Memory B cell (primary cell): ENCODE results near the gene FLNB.
"Not testable (repeated sequence)": the region's sequence is repeated elsewhere in the genome, so short reads cannot be mapped to it uniquely, and the experiment has no call there.

Experiments used
- ATAC-seq: fragments of 150-1000 bp; cut with Tn5 transposase; 2 replicates; pipeline ENCODE4 v1.10.0; 2021; ENCODE audit warnings: low read depth, mild to moderate bottlenecking, moderate library complexity
- DNase-seq, 2 donors: peaks; one replicate each; pipeline ENCODE4 v3.0.0; 2022; ENCODE audit warnings: low spot score in 2 of 2
- H3K27ac Mint-ChIP-seq: one replicate; pipeline ENCODE4 v1.8.0; 2022; ENCODE audit warnings: mild to moderate bottlenecking, moderate library complexity, mixed read lengths
- H3K27me3 Mint-ChIP-seq: one replicate; pipeline ENCODE4 v1.8.0; 2022; ENCODE audit warnings: mixed read lengths
- H3K36me3 Mint-ChIP-seq: one replicate; pipeline ENCODE4 v1.8.0; 2022; ENCODE audit warnings: mild to moderate bottlenecking, mixed read lengths
- H3K4me1 Mint-ChIP-seq: one replicate; pipeline ENCODE4 v1.8.0; 2022; ENCODE audit warnings: mixed read lengths
- H3K4me3 Mint-ChIP-seq: one replicate; pipeline ENCODE4 v1.8.0; 2022; ENCODE audit warnings: mild to moderate bottlenecking, moderate library complexity, mixed read lengths
- H3K9me3 Mint-ChIP-seq: one replicate; pipeline ENCODE4 v1.8.0; 2022; ENCODE audit warnings: mixed read lengths

FLNB gene

DNA sequence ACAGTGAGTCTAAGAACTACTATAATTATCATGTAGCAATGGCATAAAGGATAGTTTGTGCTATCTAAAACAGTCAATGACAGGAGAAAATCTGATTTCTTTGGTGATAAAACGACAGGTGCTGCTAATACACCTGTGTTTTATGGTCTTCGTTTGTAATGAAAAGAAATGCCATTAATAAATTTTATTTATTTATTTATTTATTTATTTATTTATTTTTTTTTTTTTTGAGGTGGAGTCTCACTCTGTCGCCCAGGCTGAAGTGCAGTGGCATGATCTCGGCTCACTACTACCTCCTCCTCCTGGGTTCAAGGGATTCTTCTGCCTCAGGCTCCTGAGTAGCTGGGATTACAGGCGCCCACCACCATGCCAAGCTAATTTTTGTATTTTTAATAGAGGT lies 47.7 kb downstream of the FLNB start:
- H3K4me3 Mint-ChIP-seq, H3K27me3 Mint-ChIP-seq, ATAC-seq, H3K9me3 Mint-ChIP-seq, H3K27ac Mint-ChIP-seq, DNase-seq: not testable (repeated sequence)
- peaks cover 14% of the 10 kb centered on the region for H3K36me3 Mint-ChIP-seq
- H3K4me1 Mint-ChIP-seq = peaks cover 16% of the 10 kb centered on the region

DNA sequence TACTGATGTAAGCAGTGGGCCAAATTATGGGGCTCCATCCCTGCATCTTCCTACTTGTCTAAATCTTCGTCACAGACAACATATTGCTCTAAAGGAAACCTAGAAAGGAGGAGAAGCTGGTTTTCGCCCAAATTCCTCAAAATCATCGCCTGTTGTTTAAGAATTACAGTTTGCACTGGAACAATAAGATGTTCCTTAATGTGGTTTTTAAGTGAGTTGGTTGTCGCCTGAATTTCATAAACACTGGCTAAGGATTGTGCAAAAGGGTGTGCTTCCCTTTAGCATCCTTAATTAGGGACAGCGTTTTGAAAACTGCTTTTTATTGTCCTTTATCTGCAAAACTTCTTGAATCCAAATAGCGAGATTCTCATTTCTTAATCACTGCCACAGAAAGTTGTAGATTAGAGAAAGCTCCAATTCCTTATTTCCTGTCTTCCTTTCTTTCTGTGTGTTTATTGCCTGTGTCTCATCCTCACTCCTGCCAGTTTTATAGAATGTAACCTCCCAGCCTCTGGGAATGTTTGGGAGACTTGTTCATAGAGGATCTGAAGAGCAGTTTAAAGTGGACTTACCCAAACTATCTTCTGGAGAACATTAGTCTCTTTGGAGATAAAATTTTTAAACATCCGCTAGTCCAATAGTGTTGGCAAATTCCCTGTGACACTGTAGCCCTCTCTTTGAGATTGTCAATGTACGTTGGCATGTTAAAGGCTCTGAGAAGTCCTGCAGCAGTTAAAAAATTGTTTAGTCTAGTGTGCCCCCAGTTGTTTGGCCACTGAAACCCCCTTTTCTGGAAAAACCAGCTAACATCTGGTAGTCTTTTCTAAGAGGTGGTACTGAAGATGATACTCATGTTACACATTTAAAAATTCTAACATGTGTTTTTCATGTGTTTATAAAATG lies 50.4 kb downstream of the FLNB start:
- no peaks in the 10 kb centered on the region for H3K27me3 Mint-ChIP-seq
- H3K4me1 Mint-ChIP-seq = peaks cover 14% of the 10 kb centered on the region
- H3K9me3 Mint-ChIP-seq = peaks cover 3% of the 10 kb centered on the region
- H3K27ac Mint-ChIP-seq = no peak overlapping the region
- H3K36me3 Mint-ChIP-seq = peaks cover 14% of the 10 kb centered on the region
- ATAC-seq (no peak), DNase-seq (no peak)
- no peak overlapping the region for H3K4me3 Mint-ChIP-seq

DNA sequence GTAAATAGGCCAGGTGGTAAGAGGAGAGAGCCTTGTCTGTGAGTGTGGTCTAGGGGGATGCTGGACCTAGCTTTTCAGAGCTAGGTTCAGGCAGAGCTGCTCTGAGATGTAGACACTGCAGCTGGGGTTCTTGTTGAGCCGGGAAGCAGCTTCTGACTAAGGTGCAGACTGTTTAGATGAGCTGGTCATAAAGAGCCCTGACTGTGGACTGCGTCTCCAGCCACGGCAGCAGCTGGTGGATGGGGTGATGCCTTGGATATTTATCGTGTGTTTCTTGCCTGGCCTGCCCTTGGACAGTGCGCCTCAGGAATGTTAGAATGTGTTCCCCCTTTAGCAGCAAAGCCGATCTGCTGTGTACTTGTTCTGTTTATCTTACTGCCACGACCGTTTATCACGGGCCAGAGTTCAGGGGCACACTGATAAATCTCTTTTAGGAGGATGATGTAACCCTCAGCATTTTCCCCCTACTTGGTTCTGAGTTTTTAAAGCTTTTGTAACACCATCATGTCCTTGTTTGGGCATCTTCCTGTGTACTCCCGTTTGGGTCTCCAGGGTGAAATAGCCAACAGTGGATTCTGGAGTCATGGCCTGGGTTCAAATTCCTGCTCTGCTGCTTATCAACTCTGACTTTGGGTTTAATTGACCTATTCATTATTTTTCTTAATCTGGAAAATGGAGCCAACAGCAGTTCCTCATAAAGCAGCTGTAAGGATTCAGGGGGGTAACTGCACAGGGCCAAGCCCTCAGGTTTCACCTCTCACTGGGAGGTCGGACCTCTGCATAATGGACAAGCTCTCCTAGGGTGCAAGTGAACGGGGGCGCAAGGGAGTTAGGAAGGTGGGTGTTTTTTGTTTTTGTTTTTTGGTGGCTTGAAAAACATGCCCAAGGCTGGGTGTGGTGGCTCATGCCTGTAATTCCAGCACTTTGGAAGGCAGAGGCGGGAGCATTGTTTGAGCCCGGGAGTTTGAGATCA lies 51.4 kb downstream of the FLNB start:
- Mint-ChIP-seq H3K27me3 (no peaks in the 10 kb centered on the region), H3K4me3 (no peak overlapping the region)
- no peak for DNase-seq

DNA sequence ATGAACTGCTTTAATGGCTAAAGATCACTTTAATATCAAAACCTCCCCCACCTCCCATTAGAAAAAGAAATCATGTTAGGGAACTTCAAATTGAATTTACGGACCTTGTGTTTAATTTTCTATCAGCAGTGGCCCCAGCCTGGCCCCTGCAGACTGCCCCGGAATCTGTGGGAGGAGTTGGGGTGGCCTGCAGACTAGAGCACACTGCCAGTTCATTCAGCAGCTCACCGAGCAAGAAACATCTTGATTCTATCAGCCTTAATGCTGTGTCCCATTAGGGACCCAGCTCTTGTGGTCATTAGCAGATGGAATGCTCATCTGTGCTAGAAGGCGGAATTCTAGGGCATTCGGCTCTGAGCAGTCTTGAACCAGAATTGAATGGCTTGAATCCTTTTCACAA lies 54.2 kb downstream of the FLNB start:
- Mint-ChIP-seq H3K27ac (no peak overlapping the region), H3K4me1 (peaks cover 3% of the 10 kb centered on the region)

More for the DNA sequence above, 51.4 kb downstream of the FLNB start:
- peaks cover 8% of the 10 kb centered on the region for H3K4me1 Mint-ChIP-seq
- ATAC-seq = no peak
- H3K27ac Mint-ChIP-seq = no peak overlapping the region
- H3K36me3 Mint-ChIP-seq = peaks cover 11% of the 10 kb centered on the region
- H3K9me3 Mint-ChIP-seq = peaks cover 3% of the 10 kb centered on the region

DNA sequence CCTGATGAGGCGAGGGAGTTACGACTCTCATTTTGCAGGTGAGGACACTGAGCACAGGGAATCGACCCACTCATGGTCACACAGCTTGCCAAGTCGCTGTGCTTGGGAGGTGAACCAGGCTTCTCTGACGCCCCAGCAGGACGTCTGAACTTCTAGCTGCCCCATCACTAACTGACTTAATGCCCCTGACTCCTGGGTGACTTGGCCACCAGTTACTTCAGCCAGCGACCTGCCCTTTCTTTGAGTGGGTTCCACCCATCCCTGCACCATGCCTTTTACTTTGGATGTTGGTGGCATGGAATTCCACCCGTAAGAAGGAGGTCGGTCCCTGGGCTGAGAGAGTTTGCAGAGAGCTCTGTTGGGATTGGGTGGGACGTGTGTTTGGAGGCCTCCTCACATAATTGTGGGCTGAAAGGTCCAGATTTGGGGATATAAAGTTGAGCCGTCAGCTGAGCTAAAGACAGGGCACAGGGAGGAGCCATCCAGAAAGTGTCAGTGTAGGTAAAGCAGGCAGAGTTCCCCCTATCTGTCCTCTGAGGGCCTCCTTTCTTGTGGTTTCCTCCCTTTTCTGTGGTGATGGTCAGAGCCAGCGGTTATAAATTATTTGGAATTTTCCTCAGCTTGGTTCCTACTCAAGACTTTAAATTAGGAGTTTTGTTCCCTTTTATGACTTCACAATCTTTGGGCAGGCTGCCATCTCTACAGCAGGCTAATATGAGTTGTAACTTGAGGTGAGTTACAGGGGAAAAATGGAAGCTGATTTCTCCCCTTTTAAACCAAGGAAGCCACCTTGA lies 55.0 kb downstream of the FLNB start:
- DNase-seq (no peak), ATAC-seq (no peak)
- Mint-ChIP-seq H3K27ac (no peak overlapping the region), H3K9me3 (no peaks in the 10 kb centered on the region), H3K4me1 (peaks cover 5% of the 10 kb centered on the region), H3K4me3 (no peak overlapping the region), H3K36me3 (peaks cover 3% of the 10 kb centered on the region), H3K27me3 (no peaks in the 10 kb centered on the region)

More for the DNA sequence above, 54.2 kb downstream of the FLNB start:
- Mint-ChIP-seq H3K9me3 (no peaks in the 10 kb centered on the region), H3K27me3 (no peaks in the 10 kb centered on the region), H3K4me3 (no peak overlapping the region), H3K36me3 (peaks cover 6% of the 10 kb centered on the region)
- ATAC-seq (no peak), DNase-seq (no peak)

DNA sequence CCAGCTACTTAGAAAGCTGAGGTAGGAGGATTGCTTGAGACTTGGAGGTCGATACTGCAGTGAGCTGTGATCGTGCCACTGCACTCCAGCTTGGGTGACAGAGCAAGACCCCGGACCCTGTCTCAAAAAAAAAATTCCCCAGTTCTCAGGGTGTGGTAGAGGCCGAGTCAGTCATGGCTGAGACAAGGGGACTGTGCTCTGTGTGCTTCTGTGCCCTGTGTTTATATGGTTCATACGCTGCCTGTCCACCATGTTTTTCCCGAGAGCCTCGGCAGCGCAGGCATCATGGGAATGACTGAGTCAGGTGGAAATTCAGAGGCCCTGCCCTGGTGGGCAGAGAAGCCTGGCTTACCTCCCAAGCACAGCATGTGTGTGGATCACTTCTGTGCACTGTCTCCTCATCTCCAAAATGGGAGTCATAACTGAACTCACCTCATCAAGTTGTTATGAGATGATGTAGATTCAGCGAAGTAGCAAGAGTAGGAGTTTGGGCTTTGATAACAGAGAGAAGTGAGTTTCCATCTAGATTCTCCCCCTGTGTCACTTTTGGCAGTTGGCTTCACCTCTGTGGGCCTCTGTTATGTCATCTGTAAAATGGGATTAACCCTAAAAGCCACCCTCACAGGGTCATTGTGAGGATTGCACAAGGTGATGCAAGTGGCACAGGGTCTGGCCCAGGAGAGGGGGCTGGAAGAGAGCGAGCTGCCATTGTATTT lies 56.9 kb downstream of the FLNB start:
- Mint-ChIP-seq H3K4me1 (peaks cover 9% of the 10 kb centered on the region), H3K4me3 (no peak overlapping the region), H3K27me3 (no peaks in the 10 kb centered on the region), H3K36me3 (no peaks in the 10 kb centered on the region), H3K27ac (no peak overlapping the region), H3K9me3 (no peaks in the 10 kb centered on the region)
- DNase-seq = no peak
- ATAC-seq = no peak

DNA sequence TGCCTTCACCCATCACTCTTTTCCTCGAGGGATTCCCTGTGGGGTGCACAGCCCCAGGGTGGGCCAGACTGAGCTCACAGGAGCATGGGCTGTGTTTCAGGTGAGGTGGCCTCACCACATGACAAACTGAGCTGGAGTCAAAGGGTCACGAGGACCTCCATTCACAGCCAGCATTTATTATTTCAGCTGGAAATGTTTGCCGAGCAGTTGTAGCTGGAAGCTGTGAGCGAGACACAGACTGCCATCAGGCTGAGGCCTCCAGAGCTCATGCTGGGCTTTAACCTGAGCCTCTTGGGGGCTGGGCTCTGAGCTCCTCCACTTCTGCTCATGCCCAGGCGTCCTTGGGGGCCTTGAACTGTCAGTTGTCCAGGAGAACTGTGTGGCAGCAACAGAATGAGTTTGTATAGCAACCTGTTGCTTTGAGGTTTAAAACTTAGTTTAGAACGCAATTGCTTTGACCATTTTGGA lies 57.5 kb downstream of the FLNB start:
- H3K9me3 Mint-ChIP-seq = no peaks in the 10 kb centered on the region
- ATAC-seq (no peak), DNase-seq (no peak)
- no peaks in the 10 kb centered on the region for H3K27me3 Mint-ChIP-seq
- H3K36me3 Mint-ChIP-seq = no peaks in the 10 kb centered on the region
- peaks cover 9% of the 10 kb centered on the region for H3K4me1 Mint-ChIP-seq
- no peak overlapping the region for H3K27ac Mint-ChIP-seq
- H3K4me3 Mint-ChIP-seq = no peak overlapping the region

DNA sequence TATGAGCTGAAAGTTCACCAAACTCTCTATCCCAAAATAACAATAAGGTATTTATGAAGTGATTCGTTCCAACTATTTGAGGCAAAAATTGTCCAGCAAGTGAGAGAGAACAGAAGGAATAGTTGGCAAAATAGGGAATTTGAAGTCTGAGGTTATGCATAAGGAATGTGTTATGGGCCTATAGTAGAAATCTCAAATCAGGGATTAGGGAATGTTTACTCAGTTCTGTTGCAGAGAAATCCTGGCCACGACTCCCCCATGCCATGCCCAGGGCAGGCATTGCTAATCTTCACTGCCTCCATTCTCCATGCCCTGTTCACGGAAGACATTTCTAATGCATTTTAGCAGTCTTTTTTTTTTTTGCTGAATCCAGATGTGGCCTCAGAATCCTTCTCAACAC lies 58.6 kb downstream of the FLNB start:
- peaks cover 10% of the 10 kb centered on the region for H3K4me1 Mint-ChIP-seq
- ATAC-seq (no peak), DNase-seq (no peak)
- no peaks in the 10 kb centered on the region for H3K36me3 Mint-ChIP-seq
- H3K4me3 Mint-ChIP-seq = no peak overlapping the region
- H3K27ac Mint-ChIP-seq = peak overlapping the region; percentile 25
- H3K9me3 Mint-ChIP-seq = no peaks in the 10 kb centered on the region
- no peaks in the 10 kb centered on the region for H3K27me3 Mint-ChIP-seq

DNA sequence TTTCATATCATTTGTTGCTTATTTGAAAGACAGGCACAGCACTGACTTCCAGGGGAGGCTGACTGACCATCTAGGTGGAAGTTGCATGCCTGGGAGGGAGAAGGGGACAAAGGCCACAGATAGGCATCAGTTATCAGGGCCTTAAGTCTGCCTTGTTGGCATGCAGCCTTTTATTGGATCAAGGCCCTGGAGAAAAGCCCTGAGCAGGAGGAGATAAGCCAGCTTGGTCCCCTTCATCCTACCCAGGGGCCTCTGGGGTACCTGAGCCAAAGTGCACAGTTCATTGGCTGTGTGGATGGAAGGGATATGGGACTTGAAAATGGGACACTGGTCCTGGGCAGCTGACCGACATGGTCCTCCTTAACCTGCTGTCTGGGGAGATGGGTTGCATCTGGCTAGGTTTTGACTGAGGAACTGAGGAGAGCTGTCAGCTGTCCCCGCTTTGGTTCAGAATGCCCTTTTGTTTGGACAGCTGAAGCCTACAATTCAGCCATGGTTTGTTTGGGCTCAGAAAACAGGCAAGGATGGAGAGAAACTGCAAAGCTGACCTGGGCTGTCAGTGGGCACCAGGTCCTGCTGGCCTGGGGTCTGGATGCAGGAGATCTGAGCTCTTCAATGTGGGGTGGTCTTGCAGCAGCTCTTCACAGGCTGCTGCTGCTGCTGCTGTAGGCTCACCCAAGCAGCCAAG lies 60.0 kb downstream of the FLNB start:
- DNase-seq = no peak
- Mint-ChIP-seq H3K4me3 (no peak overlapping the region), H3K27ac (no peak overlapping the region), H3K4me1 (peaks cover 9% of the 10 kb centered on the region), H3K36me3 (no peaks in the 10 kb centered on the region), H3K9me3 (no peaks in the 10 kb centered on the region), H3K27me3 (no peaks in the 10 kb centered on the region)
- no peak for ATAC-seq

DNA sequence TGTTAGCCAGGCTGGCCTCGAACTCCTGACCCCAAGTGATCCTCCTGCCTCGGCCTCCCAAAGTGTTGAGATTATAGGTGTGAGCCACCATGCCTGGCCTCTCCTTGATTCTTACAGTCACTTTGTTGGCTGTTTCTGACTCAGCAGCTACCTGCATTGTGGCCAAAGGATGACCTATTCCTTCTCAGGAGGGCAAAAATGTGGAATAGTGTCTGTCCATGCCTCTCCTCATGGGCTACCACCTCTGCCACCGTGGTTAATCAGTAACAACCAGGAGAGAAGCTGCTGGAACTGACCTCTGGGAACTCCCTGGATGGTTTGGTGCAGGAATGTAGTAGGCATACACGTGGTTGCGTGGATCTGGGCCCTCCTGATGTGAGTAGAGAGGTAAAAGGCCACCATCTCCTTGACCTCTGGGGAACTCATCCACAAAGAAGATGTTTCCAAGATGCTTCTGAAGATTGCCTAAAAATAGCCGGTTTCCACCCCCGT lies 63.3 kb downstream of the FLNB start:
- H3K27me3 Mint-ChIP-seq = no peaks in the 10 kb centered on the region
- H3K36me3 Mint-ChIP-seq = peaks cover 6% of the 10 kb centered on the region
- no peaks in the 10 kb centered on the region for H3K9me3 Mint-ChIP-seq
- H3K4me3 Mint-ChIP-seq = no peak overlapping the region
- H3K27ac Mint-ChIP-seq = no peak overlapping the region
- peaks cover 23% of the 10 kb centered on the region for H3K4me1 Mint-ChIP-seq
- no peak for DNase-seq
- no peak for ATAC-seq

DNA sequence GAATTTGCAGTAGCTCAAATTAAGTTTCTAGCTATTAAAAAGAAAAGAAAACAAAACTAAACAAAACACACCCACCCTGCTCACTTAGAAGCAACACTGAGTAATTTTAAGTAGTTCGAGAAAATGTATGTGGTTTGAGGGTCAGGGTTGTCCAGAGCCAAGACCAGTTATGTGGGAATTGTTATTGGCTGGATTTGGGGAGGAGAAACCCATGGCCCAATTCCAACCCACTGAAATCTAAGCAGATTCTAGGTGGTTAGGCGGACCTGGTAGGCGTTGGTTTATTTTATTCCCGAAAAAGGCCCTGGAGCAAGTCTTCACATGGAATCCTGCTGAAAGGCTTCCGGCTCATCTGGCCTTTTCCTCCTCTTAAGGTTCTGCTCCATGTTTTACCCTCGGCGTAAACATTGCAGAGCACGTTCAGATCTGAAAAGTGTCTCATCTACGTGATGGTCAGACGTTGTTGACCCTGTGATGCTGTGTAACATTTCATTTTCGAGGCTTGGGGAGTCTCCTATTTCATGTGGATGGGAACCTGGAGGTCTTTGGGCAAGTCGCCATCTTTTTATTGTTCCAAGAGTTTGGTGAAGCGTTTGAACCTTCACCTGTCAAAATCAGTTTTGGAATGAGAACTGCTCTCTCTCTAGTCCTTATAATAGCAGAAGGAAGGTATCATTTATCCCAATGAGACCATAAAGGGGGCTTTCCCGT lies 64.0 kb downstream of the FLNB start:
- Mint-ChIP-seq H3K36me3 (peaks cover 6% of the 10 kb centered on the region), H3K27me3 (no peaks in the 10 kb centered on the region), H3K4me3 (no peak overlapping the region), H3K27ac (no peak overlapping the region), H3K4me1 (peaks cover 23% of the 10 kb centered on the region), H3K9me3 (no peaks in the 10 kb centered on the region)
- DNase-seq (no peak), ATAC-seq (no peak)

DNA sequence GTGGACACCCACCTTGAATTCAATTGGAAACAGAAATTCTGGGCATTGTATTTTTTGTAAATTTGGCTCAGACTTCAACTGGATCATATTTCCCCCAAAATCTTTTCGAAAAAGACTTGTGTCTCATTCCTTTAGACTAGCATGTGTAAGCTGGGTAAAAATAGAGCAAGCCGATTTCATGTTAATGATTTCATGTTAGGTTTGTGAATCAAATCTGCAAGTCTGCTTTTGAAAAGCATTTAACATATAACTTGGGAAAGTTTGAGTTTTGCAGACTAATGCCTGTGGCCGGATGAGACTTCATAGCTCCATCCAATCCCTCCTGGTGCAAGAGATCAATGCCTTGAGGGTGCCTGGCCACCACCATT lies 64.5 kb downstream of the FLNB start:
- Mint-ChIP-seq H3K27me3 (no peaks in the 10 kb centered on the region), H3K27ac (no peak overlapping the region), H3K36me3 (peaks cover 8% of the 10 kb centered on the region), H3K4me3 (no peak overlapping the region), H3K4me1 (peaks cover 23% of the 10 kb centered on the region), H3K9me3 (no peaks in the 10 kb centered on the region)
- DNase-seq (no peak), ATAC-seq (no peak)
